Natural killer cell (primary cell): ENCODE measurements around the gene KASH5. TPM values are rescaled to one million over a fixed set of nuclear protein-coding genes. Genes with fewer than 3 reads are reported as not detected.
A peak's percentile ranks its signal among the peaks of the same experiment; 100 is the strongest.

Experiments used
- ATAC-seq, 3 donors: fragments of 150-1000 bp in 2 of 3; fragments of 200-7000 bp in 1 of 3; cut with Tn5 transposase; 1 replicate in 1 of 3; 2 replicates in 2 of 3; pipeline ENCODE4 v1.10.0; 2021; ENCODE audit warnings: mild to moderate bottlenecking in 2 of 3, moderate library complexity in 2 of 3
- DNase-seq, 2 donors: peaks; one replicate each; pipeline versions ENCODE4 v3.0.0 to v3.0.0-alpha.2; 2013 to 2021; ENCODE audit warnings: mixed read lengths in 1 of 2
- H3K27ac ChIP-seq: one replicate; pipeline ENCODE4 v1.5.1; 2013; ENCODE audit warnings: mild to moderate bottlenecking, low read length
- H3K27me3 ChIP-seq: one replicate; pipeline ENCODE4 v1.6.1; 2013; ENCODE audit warnings: low read length; ENCODE audit not compliant: control insufficient read depth, insufficient read depth
- H3K36me3 ChIP-seq: one replicate; pipeline ENCODE4 v1.6.1; 2013; ENCODE audit warnings: low read length; ENCODE audit not compliant: control insufficient read depth, insufficient read depth
- H3K4me1 ChIP-seq: one replicate; pipeline ENCODE4 v1.6.1; 2013; ENCODE audit warnings: low read length; ENCODE audit not compliant: control insufficient read depth, insufficient read depth
- H3K4me3 ChIP-seq: one replicate; pipeline ENCODE4 v1.5.1; 2013; ENCODE audit warnings: low read length
- H3K9me3 ChIP-seq: one replicate; pipeline ENCODE4 v1.6.1; 2013; ENCODE audit warnings: low read length; ENCODE audit not compliant: control insufficient read depth, insufficient read depth
- H3K27ac Mint-ChIP-seq, 2 donors: one replicate each; pipeline ENCODE4 v1.8.0; 2022; ENCODE audit warnings: mild to moderate bottlenecking in 2 of 2, mixed read lengths in 2 of 2, moderate library complexity in 1 of 2
- H3K27me3 Mint-ChIP-seq, 2 donors: one replicate each; pipeline ENCODE4 v1.8.0; 2022; ENCODE audit warnings: low read depth in 2 of 2, mixed read lengths in 2 of 2
- H3K36me3 Mint-ChIP-seq: one replicate; pipeline ENCODE4 v1.8.0; 2022; ENCODE audit warnings: mixed read lengths
- H3K4me1 Mint-ChIP-seq, 2 donors: one replicate each; pipeline ENCODE4 v1.8.0; 2022; ENCODE audit warnings: mixed read lengths in 2 of 2
- H3K4me3 Mint-ChIP-seq: one replicate; pipeline ENCODE4 v1.8.0; 2022; ENCODE audit warnings: mild to moderate bottlenecking, moderate library complexity, mixed read lengths
- H3K9me3 Mint-ChIP-seq, 2 donors: one replicate each; pipeline ENCODE4 v1.8.0; 2022; ENCODE audit warnings: mixed read lengths in 2 of 2
- CTCF ChIP-seq: fragments of 200-600 bp; IDR thresholded peaks from one replicate; pipeline ENCODE4 v1.8.0; 2022; ENCODE audit warnings: antibody characterized with exemption
- WGBS: methylation state at CpG from one replicate; pipeline ENCODE4 v1.1.7; 2013; ENCODE audit warnings: missing lambda C conversion rate; ENCODE audit not compliant: insufficient coverage; 5-methylcytosine and 5-hydroxymethylcytosine counted together
- intact Hi-C: fragments of 100-400 bp; cut with micrococcal nuclease; formaldehyde crosslinking; loops from one replicate; pipeline ENCODE4 v1.14.2; 2022
- total RNA-seq, 4 donors: library from RNA; stranded (reverse); fragments of 120-200 nt in 1 of 4; gene quantifications; one replicate each; pipeline versions ENCODE4 v1.2.3 to v1.2.4, GENCODE V29; 2013 to 2022

KASH5 gene
- total RNA-seq, 3 donors from 2014 or later (not counting 1 experiment from before 2014, with no cell fraction given), result 0.73 to 0.80 TPM; not detected in 1

GRCh38 chr19:49340069-49340864 is 47.8 kb upstream of the KASH5 start:
- Histone ChIP-seq H3K27me3 (no peaks in the 10 kb centered on the region), H3K4me3 (peak overlapping the region; percentile 8), H3K4me1 (peaks cover 87% of the 10 kb centered on the region), H3K27ac (peak overlapping the region; percentile 67), H3K36me3 (peaks cover 31% of the 10 kb centered on the region), H3K9me3 (no peaks in the 10 kb centered on the region)
- WGBS, result 40% methylated on average over 34 of the region's 36 CpGs
- Mint-ChIP-seq H3K4me1 (peaks cover 56 to 71% of the 10 kb centered on the region in 2 donors), H3K27ac (peak overlapping the region; percentile 87 to 94), H3K27me3 (no peaks in the 10 kb centered on the region), H3K4me3 (peak overlapping the region; percentile 84), H3K9me3 (no peaks in the 10 kb centered on the region), H3K36me3 (no peaks in the 10 kb centered on the region)
- peak; percentile 34 to 66 (median 41) for ATAC-seq
- intact Hi-C loops, result no loop called here
- DNase-seq, result peak; percentile 47 to 50
- no peak for TF ChIP-seq CTCF

- TF ChIP-seq CTCF, result no peak
- no peaks in the 10 kb centered on the region for H3K27me3 Mint-ChIP-seq
- H3K4me1 ChIP-seq, result peaks cover 87% of the 10 kb centered on the region
- WGBS, result 86% methylated on average over 11 of the region's 11 CpGs
- intact Hi-C loops, result no loop called here
- H3K9me3 Mint-ChIP-seq, result no peaks in the 10 kb centered on the region
- peak overlapping the region; percentile 87 to 94 for H3K27ac Mint-ChIP-seq
- peak overlapping the region; percentile 67 for H3K27ac ChIP-seq
- H3K9me3 ChIP-seq, result no peaks in the 10 kb centered on the region
- H3K36me3 ChIP-seq, result peaks cover 31% of the 10 kb centered on the region
- H3K27me3 ChIP-seq, result no peaks in the 10 kb centered on the region
- H3K4me3 Mint-ChIP-seq, result no peak overlapping the region
- H3K4me1 Mint-ChIP-seq, result peaks cover 52 to 67% of the 10 kb centered on the region in 2 donors
- no peak overlapping the region for H3K4me3 ChIP-seq
- ATAC-seq, result no peak
- no peaks in the 10 kb centered on the region for H3K36me3 Mint-ChIP-seq
- no peak for DNase-seq
These were observed 47.0 kb upstream of the KASH5 start for GRCh38 chr19:49340865-49341718.

- H3K27ac Mint-ChIP-seq, result peak overlapping the region; percentile 6 to 14
- DNase-seq (no peak), ATAC-seq (no peak)
- no peaks in the 10 kb centered on the region for H3K27me3 Mint-ChIP-seq
- Histone ChIP-seq H3K27me3 (no peaks in the 10 kb centered on the region), H3K27ac (no peak overlapping the region), H3K4me1 (peaks cover 75% of the 10 kb centered on the region), H3K36me3 (peaks cover 24% of the 10 kb centered on the region), H3K9me3 (no peaks in the 10 kb centered on the region), H3K4me3 (no peak overlapping the region)
- WGBS, result 95% methylated on average over 11 of the region's 11 CpGs
- no peaks in the 10 kb centered on the region for H3K36me3 Mint-ChIP-seq
- no peak overlapping the region for H3K4me3 Mint-ChIP-seq
- H3K4me1 Mint-ChIP-seq, result peaks cover 44 to 55% of the 10 kb centered on the region in 2 donors
- H3K9me3 Mint-ChIP-seq, result no peaks in the 10 kb centered on the region
- no peak for TF ChIP-seq CTCF
- intact Hi-C loops, result no loop called here
These were observed 45.7 kb upstream of the KASH5 start for GRCh38 chr19:49342291-49342721.
